Umbilical cord (tissue), 2 donors: ENCODE results near the gene SNX32. TPM values are rescaled to one million over a fixed set of nuclear protein-coding genes. Genes with fewer than 3 reads are reported as not detected.

Source experiments
- DNase-seq: peaks from one replicate; pipeline ENCODE4 v3.0.0-alpha.2; 2015; ENCODE audit warnings: low spot score
- total RNA-seq: library from RNA; depleted of rRNA; stranded (reverse); fragments of >200 nt; gene quantifications from one replicate; pipeline ENCODE4 v1.2.3, GENCODE V29; 2014; ENCODE audit warnings: low replicate concordance; ENCODE audit not compliant: insufficient read depth

The SNX32 gene
- total RNA-seq, 1 donor from 2014 or later: 1.9 TPM

DNA sequence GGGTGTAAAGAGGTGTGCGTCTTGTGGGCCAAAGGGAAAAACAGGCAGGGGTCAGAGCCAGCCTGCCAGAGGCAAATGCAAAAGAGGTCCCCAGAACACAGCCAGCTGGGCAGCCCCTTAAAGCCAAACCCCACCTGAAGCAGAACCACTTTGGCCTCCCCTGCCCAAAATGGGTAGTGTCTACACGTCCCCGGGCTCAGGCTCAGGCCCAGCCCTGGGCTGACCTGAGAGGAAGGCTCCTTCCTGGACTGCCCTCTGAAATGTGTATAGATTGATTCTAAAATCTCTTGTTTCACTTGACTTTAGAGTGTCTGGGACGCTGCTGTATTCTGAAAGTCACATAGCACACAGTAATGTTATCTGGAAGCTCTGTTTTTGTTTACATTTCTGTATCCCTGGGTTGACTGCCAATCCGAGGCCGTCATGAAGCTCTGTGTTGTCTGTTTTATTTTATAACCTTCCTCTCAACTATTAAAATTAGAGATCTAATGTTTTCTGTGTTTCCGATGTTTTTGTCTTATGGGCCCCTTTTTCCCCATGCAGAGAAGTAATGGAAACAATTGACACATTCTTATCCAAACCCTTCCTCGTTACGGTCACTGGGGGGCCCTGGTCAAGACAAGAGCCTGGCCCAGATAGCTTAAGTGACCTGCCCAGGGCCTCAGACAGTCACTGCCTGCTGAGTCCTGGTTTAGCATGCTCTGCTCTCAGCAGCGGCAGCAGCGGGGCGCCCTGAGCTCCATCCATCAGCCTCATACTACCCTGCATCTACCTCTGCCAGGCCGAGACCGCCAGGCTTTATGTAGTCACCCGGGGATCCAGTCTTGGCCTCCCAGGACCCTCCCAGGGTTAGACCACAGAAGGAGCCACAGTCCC is 36.8 kb upstream of the SNX32 start:
- DNase-seq: no peak

DNA sequence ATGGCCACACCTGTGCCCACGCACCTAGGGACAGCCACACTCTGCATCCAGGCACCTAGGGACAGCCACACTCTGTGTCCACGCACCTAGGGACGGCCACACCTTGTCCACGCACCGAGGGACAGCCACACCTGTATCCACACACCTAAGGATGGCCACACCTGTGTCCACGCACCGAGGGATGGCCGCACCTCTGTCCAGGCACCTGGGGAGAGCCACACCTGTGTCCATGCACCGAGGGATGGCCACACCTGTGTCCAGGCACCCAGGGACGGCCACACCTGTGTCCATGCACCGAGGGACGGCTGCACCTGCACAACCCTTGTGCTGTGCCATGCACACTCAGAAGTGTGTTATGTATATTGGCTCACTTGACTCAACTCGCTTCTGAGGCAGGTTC is 36.1 kb upstream of the SNX32 start:
- DNase-seq: no peak

DNA sequence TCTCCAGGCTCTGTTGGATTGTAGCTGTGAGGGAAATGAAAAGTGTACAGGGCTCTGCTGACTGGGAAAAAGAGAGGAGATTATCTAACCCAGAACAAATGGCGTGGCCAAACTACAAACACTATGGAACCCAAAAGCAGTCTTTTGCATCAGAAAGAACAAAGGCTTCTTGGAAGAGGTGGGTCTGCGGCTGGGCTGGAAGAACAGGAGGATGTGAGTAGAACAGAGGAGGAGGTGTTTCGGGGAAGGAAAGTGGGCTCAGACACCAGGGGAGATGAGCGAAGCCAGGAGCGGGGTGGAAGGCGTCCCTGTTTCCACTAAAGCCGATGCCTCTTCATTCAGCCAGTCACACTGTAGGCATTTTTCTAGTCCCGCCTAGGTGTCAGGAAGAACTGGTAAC is 34.9 kb upstream of the SNX32 start:
- DNase-seq: no peak

DNA sequence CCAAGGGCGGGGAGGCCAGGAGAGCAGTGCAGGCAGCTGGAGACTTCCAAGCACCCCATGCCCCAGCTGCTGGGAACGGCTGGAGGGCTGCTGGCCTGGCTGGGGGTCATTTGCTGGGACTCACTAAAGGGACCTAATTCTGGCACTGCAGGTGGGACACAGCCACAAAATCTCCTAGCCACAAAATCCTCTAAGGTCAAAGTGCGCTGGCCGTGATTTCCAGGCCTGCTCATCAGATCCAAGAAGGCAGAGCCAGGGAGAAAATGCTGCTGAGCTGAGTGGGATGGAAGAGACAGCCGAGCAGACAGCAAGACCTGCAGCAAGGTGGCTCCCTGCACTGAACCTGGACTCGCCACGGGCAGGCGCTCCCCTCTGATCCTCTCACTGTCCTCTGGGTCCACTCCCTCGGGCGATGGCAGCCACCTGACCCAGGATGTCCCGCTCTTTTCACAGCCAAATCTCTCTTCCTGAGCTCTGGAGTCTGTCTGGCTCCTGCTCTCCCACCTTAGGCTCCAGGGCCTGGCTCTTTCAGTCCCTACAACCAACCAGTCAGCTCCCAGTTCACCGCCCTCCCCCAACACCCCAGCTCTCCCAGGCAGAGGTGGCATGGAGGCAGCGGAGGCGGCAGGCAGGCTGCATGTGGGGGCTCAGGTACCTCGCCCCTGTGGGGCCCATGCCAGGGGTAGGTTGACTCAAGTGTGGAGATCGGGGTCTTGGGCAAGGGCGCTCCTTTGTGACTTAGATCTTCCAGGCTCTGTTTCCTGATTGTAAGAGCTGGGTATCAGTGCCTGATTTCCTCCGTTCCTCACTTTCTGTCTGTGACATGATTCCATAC is 32.4 kb upstream of the SNX32 start:
- DNase-seq: no peak

DNA sequence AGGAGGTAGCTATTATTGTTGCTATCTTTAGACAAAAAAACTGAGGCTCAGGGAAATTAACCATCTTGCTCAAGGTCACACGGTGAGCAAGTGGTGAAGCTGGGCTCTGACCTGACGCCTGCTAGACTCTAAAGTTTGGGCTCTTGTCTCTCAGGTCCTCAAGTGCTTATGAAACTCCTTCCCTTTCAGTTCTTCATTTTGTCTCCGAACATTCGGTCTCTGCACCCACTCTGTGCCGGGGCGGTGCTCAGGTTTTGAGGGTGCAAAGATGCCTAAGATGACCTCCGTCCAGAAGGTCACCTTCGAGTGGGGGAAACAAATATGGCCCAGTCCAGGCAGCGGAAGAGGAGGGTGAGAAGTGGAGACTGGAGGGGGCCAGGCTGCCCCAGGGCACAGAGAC is 30.9 kb upstream of the SNX32 start:
- no peak for DNase-seq

DNA sequence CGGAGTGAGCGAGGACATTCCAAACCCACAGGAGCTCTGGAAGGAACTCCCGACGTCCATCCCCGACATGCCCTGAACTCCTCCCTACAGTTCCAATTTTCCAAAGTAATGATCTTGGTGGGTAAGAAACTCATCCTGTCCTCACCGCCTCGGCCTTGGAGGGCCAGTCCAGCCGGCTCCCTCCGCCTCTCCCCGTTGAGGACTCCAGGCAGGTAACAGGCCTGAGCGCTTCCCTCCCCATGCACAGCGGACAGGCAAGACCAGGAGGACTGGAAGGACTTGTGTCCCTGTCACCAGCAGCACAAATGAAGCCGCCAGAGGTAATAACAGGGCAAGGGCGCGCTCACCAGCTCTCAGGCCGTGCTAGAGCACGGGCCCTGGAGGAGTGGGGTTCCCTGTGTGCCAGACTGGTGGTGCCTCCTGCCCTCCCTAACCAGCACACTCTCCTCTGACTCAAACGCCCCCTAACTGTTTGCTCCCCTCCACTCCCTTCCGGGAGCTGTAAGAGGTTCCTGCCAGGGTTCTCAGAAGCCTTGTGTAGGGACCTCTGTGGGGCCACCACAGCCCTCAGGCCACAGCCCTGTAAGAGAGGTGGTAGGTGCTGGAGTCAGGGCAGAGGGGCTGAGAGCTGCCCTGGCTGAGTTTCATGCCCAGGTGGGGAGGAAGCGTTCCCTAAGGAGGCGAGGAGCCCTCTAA is 29.8 kb upstream of the SNX32 start:
- DNase-seq: no peak

DNA sequence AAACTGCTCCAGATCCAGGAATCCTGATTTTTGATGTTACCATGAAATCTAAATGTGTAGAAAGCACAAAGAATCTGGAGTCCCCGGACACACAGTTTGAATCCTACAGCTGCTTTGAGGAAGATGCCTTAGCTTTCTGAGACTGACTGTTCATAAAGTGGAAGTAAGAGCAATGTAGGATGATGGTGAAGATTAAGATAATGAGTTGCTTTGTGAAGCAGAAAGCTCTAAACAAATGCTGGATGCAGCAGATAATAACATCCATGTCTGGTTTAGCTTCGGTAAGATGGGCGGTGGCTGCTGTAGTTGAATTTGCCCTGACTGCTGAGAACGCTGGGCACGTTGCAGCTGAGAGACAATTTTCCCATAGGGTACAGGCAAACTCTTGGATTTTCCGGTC is 26.8 kb upstream of the SNX32 start:
- no peak for DNase-seq

DNA sequence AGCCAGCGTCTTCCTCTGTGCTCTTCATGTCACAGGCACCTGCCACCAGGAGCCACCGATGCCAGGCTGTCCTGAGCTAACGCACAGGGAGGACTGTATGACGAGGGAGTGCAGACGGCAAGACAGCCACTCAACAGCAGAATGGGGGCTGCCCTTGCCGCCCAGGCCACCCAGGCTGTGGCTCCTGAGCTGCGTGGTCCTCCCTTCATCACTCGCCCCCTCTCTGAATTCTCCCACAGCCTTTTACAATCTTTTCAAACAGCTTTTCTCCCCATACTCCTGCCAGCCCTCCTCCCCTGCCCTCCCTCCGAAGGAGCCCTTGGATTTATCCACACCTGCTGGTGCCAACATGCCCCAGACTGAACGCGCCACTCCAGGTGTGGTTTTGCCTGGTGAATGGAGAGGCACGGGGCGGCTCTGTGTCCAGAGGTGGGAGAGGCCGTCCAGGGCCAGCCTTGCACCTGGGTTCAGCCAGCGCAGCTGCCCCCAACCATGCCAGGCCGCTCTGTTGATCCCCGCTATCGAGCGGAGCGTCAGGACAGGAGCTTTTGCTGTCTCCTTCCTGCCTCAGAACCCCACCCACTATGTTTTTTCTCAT is 24.9 kb upstream of the SNX32 start:
- no peak for DNase-seq

DNA sequence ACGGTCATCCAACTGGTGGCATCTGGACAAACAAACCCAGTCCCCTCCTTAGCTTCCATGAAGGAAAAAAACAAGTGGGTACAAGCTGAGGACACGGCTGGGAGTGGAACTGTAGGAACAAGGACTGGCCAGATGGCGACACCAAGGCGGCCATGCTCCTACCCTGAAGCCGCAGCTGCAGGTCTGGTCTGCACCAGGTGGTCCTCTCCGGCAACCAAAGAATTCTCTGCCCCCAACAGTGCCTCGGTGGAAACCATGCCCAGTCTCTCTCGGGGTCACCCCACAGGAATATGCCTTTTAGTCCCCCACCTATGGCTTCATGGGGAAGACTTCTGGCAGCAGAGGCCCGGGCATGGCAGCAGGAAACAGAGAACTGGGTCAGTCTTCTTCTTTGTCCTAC is 24.3 kb upstream of the SNX32 start:
- no peak for DNase-seq

DNA sequence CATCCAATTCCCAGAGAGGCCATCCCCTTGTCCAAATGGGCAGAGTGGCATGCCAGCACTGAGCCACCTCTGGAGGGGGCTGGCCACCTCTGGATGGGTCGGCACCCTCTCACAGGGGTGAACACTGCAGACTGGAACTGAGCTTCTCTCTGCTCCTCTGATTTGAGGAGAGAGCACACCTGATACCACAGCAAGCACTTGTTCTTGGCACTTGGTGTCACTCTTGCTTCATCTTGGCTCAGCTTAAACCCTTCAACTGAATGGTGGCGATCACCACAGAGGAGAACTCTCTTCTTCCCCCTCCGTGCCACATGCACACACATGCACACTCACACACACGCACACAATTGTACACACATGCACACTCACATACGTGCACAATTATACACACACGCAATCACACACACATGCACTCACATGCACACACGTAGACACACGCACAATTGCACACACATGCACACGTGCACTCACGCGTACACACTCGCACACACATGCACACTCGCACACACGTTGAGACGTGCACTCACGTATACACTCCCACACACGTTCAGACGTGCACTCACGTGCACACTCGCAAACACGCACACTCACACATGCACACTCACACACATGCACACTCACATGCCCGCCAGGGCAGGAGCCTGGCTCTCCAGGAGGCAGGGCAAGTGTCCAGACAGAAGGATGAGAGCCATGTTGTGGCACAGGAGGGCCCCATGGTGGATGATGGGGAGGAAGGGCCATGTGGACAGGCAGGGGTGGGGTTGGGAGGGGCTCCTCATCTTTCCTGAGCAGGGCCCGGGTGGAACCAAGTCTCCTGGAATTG is 23.5 kb upstream of the SNX32 start:
- no peak for DNase-seq

DNA sequence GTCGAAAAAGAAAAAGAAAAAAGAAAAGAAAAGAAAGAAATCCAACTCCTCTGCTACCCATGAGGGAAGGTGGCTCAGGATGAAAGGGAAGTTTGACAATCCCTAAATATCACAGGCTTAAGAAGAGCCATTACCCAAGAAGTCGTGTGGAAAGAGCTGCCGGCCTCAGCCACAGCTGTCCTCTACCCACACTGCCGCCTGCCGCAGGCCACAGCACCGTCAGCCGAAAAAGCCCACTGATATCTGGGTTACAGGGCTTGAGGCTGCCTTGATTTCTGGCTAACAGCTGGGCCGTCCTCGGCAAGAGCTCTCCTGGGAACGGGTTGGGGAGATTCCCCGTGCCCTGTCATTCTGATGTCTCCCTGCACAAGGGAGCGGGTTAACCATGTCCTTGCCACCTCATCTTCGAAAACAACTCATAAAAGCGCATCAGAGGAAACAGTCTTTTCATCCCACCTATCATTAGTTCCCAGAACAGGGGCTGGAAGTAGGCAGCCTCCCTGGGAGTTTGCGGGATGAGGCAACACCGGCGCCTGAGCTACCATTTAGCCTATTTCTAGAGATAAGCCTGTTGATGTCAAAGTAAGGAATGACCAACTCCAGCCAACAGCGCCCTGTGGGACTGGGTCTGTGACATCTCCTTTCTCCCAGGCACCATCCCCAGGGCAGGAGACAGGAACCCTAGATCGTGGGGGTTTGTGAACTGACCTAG is 21.8 kb upstream of the SNX32 start:
- no peak for DNase-seq

DNA sequence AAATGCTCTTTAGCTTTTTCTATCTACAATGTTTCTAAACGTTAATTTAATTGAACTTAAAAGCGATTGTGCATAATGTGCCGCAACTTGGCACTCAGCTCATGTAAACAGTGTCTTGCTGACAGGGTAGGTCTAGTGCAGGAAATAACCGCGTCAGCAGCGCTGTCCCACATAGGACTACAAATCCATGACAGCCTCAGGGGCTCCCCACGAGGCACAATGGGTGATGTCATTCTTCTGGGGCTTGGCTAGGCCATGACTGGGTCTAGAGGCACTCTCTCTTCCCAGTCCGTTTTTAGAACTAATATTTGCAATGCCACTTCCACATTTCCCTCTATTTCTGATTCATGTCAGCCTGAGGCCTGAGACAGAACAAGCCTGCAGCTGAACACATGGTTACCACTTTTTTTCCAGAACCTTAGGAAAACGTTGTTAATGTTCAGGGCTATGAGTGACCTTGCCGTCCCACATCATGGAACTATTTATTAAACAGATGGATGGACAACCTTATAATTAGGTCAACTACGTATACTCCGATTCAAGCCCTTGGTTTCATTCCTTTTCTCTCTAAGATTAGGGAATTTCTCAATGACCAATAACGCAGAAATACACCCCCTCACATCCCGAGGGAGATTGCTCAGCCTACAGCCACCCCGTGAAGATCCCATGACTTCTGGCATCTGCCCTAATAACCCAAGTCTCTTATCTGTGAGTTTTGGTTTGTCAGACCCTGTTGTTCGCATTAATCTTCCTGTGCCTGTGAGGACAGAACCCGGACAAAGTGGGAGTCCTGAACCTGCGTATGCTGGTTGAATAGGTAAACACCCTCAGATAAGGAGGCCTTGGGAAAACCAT is 19.4 kb upstream of the SNX32 start:
- peak; percentile 15 for DNase-seq

DNA sequence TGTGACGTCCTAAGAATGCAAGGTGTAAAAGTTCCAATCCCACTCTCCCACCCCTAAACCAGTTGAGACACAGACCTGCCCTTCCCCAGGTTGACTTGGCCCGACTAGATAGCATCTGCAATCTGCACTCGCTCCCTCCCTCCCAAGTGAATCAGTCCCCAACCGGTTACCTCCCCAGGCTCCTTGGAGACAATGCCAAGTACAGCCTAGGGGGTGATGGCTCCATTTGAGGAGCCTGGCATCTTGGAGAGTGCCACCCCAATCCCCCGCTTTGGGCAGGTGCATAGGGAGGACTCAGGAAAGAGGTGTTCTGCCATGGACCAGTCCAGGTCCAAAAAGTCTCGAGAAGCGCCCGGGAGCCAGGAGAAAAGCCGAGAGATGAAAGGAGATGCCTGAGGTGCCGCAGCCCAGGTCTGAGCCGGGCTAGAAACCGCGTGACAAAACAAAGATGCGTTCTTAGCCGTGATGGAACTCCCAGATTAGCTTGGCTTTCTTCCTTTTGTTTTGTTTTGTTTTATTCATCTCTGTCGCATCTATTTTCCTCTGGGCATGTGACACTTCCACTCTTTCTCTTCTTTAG is 18.7 kb upstream of the SNX32 start:
- DNase-seq: no peak

DNA sequence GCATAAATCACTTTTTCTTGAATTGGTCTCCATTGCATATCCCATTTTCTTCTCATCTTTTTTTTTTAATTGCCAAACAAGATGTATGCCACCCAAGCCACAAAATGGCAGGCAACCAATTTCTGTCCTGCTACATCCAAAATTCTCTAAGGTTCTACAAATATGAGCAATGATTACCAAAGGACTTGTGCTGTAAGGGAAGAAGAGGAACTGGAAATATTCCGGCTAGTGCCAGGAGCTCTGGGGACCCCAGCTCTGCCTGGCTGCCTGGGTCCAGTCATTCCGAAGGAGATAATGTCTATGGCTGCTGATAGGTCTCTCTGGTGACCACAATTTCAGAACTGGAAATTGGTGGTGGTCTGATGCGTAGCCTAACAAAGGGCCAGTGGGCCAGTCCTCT is 17.1 kb upstream of the SNX32 start:
- DNase-seq: no peak

DNA sequence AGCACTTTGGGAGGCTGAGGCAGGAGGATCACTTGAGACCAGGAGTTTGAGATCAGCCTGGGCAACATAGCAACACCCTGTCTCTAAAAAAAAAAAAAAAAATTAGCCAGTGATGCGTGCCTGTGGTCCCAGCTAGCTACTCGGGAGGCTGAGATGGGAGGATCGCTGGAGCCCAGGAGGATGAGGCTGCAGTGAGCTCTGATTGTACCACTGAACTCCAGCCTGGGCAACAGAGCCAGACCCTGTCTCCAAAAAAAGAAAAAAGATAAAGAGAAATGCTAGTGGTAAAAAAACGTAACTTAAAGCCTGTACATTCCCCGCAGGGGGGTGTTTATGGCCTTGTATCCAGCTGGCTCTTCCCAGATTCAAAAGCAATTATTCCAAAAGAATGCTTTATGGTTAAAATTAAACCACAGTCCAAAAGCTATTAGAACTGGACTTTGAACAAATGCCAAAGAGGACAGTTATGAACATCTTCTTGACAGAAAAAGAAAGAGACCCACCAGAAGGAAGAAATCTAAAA is 16.4 kb upstream of the SNX32 start:
- no peak for DNase-seq

DNA sequence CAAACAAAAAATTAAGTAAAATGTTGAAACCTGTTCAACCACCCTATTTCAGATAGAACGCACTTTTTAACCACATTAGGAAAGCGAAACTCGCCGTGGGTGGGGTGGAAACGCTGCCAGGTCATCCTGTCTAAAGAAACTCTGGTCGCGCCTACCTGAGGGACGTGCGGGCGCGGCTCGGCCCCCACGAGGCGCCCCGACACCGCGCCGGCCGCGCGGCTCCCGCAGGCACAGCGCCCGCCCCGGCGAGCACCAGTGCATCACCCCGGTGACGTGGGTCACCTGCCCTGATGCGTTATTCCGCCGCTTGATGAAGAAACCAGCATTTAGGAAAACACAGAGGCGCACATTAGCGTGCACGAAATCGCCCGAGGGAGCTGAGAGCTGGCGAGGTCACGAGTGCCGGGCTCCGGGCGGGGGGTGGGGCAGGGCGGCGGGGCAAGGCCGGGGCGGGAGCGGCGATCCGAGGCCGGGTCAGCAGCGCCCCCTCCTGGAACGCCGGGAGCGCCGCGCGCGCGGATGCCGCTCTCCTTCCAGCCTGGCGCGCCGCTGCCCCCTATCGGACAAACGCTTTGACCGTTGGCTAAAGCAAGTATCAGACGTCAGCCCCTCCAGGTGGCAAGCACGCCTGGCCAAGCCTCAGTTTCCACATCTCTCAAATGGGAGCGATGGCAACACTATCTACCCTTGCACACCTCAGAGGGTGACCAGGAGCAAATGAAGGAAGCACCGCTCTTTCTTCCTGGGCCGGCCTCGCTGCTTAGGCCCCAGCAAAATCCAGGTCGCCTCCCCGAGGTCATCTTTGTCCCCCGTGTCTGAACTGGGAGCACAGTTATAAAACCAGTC is 15.7 kb upstream of the SNX32 start:
- peak; percentile 88 for DNase-seq

DNA sequence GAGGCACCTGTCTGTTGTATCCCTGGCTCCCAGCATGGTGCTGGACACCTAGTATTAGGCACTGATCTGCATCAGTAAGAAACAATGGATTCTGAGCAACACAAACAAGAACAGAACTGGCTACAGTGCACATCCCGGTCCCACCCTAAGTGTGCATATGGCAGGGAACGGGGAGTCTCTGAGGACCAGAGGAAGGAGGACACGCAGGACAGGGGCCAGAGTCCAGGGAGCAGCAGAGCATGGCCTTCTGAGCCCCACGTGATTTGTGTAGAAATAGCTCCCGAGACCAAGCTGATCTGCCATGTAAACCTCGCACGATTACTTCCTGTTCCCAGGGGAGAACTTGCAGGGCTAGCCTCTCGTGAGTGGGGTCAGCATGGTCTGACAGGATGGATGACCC is 12.7 kb upstream of the SNX32 start:
- DNase-seq: no peak
